ENCODE data around the gene NPC1L1.

Gene NPC1L1

DNA sequence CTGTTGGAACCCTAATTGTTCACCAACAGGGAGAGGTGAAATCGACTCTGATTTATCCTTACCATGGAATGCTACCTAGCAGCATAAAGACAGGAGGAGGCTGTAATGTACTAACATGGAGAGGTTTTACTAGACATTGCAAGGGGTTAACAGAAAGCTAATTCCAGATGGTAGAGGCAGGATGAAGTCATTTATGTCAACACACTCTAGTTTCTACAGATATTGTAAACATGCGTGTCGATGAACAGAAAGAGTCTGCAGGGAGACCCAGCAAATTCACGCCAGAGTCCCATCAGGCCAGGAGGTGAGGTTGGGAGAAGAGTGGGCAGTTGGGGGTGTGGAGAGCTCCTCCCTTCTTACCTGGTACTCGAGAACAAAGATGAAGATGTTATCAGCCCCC lies 7.0 kb downstream of the NPC1L1 start:
- no peak overlapping the region for H3K4me3 ChIP-seq (ENCODE audit: low read depth, low read length)
- TF ChIP-seq, protein P1, sequence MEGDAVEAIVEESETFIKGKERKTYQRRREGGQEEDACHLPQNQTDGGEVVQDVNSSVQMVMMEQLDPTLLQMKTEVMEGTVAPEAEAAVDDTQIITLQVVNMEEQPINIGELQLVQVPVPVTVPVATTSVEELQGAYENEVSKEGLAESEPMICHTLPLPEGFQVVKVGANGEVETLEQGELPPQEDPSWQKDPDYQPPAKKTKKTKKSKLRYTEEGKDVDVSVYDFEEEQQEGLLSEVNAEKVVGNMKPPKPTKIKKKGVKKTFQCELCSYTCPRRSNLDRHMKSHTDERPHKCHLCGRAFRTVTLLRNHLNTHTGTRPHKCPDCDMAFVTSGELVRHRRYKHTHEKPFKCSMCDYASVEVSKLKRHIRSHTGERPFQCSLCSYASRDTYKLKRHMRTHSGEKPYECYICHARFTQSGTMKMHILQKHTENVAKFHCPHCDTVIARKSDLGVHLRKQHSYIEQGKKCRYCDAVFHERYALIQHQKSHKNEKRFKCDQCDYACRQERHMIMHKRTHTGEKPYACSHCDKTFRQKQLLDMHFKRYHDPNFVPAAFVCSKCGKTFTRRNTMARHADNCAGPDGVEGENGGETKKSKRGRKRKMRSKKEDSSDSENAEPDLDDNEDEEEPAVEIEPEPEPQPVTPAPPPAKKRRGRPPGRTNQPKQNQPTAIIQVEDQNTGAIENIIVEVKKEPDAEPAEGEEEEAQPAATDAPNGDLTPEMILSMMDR (IDR thresholded peaks at IDR 0.05; ENCODE audit: borderline replicate concordance, insufficient read depth, low read depth, low read length), result no peak

DNA sequence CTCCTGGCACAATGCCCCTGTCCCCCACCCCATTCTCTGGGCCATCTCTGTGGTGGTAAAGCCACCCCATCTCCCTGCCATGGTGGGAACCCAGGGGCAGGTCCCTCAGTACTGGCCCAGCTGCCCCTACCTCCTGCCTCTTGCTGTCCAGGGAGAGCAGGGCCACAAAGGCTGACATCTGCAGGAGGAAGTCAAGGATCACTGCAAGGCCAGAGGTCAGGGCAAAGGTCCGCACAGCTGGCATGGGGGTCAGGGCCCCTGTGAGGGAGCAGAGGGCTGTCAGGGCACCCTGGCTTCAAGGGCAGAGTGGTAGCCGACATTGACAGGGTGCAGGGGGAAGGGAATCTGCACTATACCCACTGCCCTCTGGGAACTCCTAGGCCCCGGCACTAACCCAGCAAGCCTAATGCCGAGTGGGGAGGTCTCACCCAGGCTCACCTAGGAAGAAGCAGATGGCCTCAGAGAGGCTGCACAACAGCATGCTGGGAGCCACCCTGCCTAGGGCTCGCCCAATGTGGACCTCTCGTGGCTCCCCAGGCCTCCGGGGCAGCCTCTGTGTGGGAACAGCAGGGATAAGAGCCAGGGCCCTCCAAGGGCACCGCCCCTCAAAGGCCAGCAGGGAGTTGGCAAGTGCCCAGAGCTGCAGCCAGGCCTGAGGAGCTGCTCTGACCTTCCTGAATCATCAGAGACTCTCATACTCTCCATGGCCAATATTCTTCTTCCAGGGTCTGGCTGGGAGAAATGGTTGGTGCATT lies 7.7 kb downstream of the NPC1L1 start:
- no peak overlapping the region for H3K4me3 ChIP-seq (ENCODE audit: low read depth, low read length)
- TF ChIP-seq, protein P1 (IDR thresholded peaks at IDR 0.05; ENCODE audit: borderline replicate concordance, insufficient read depth, low read depth, low read length), result no peak

DNA sequence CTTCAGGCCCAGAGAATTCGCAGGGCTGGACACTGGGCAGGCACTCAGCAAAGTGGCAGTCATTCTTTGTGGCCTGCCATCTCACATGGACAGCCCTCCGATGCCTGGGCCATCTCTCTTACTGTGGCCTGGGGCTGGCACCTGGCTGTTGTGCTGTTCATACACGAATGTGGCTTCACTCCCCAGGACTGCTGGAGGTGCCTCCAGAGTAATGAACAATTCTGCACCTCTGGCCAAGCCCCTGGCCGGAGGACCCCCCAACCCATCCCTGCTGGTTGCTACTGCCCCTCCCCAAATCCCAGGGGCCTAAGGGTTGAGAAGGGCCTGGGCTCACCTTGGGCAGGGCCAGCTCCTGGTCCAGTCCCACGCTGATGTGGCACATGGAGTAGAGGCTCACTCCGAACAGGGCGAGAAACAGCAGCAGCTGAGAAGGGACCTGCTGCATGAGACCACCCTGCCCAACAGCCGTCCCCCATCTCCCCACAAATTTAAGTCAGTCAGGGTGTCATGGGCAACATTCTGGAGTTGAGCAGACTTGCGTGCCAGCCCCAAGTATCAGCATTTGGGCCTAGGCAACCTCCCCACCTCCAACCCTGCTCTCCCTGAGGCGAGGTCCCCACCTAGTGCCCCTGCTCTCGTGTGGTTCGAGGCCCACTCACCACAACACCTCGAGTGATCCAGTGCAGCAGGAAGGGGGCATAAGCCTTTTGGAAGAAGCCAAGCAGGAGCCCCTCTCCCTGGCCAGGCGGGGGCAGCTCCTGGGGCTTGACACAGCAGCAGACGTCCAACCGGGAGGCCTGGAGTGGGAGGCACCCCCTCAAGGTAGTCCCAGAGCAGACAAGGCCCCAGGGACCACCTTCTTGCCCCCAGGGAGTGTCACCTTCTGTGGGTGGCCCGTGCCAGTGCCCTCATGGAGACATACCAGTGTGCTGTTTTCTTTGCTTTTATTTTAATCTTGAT lies 9.4 kb downstream of the NPC1L1 start:
- H3K4me3 ChIP-seq (ENCODE audit: low read depth, low read length), result no peak overlapping the region
- TF ChIP-seq, protein P1 (IDR thresholded peaks at IDR 0.05; ENCODE audit: borderline replicate concordance, insufficient read depth, low read depth, low read length), result no peak

DNA sequence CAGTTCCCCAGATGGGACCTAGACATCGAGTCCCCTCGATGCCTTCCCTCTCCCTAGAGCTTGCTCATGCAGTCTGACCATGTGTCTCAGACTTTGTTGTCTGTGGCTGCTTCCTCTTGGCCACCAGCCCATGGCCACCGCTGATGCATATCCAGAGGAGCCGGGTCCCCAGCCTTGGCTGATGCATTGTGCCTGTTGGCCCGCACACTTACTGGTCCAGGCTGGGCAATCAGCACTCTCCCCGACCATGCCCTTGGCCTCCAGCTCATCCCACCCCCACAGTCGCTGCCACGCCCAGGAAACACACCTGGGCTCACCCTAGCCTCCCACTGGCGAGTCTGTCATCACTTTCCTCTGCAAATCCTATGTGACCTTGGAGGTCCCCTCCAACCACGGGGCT lies 10.1 kb downstream of the NPC1L1 start:
- TF ChIP-seq, protein P1 (IDR thresholded peaks at IDR 0.05; ENCODE audit: borderline replicate concordance, insufficient read depth, low read depth, low read length), result no peak

DNA sequence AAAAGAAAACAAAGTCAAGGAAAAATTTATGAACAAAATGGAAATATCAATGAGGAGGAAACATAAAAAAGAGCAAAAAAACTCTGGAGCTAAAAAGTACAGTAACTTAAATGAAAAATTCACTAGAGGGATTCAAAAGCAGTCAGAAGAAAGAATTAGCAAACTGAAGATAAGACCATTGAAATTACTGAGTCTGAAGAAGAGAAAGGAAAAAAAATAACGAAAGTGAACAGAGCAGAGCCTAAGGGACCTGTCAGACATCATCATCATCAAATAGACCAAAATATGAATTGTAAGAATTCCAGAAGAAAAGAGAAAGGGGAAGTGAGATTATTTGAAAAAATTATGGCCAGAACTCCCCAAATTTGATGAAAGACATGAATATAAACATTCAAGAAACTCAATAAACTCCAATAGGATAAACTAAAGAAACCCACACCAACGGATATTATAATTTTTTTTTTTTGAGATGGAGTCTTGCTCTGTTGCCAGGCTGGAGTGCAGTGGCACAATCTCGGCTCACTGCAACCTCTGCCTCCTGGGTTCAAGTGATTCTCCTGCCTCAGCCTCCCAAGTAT lies 16.2 kb downstream of the NPC1L1 start:
- no peak overlapping the region for H3K4me3 ChIP-seq (ENCODE audit: low read depth, low read length)
- TF ChIP-seq, protein P1 (IDR thresholded peaks at IDR 0.05; ENCODE audit: borderline replicate concordance, insufficient read depth, low read depth, low read length), result no peak

More for the DNA sequence above, 10.1 kb downstream of the NPC1L1 start:
- no peak overlapping the region for H3K4me3 ChIP-seq (ENCODE audit: low read depth, low read length)

- no peak overlapping the region for H3K4me3 ChIP-seq (ENCODE audit: low read depth, low read length)
- TF ChIP-seq, protein P1 (IDR thresholded peaks at IDR 0.05; ENCODE audit: borderline replicate concordance, insufficient read depth, low read depth, low read length), result no peak
Observed at GRCh38 chr7:44522315-44522714, 18.8 kb downstream of the NPC1L1 start.
